A673 (cell line): ENCODE data around the gene MED15. TPM values are rescaled to one million over a fixed set of nuclear protein-coding genes. Genes with fewer than 3 reads are reported as not detected.

ENCODE experiments used
- BruUV-seq: library from RNA; stranded (reverse); fragments of 400-500 nt; replicated peaks from 2 replicates; lab custom pipeline; 2021; lab: Mats Ljungman, UMichigan
- CTCF ChIA-PET: fragments of 300-600 bp; sonication (Branson Sonifier 250); formaldehyde crosslinking; loops from one replicate; lab custom pipeline; 2022; ENCODE audit warnings: antibody characterized with exemption; lab: Charles Lee
- POLR2A ChIA-PET: fragments of 300-600 bp; sonication (Branson Sonifier 250); formaldehyde crosslinking; loops from one replicate; lab custom pipeline; 2022; ENCODE audit warnings: antibody characterized with exemption; ENCODE audit not compliant: low non-redundant PET; lab: Charles Lee
- DNase-seq: peaks from one replicate; pipeline ENCODE4 v3.0.0-alpha.2; 2015; ENCODE audit warnings: low spot score
- H3K27ac ChIP-seq: fragments of 200-600 bp; sonication (generic); 2 replicates; pipeline ENCODE4 v1.5.1; 2016; ENCODE audit warnings: mixed run types, low read depth, mild to moderate bottlenecking, mixed read lengths, antibody characterized with exemption, low read length; ENCODE audit not compliant: poor library complexity, severe bottlenecking
- H3K27me3 ChIP-seq: fragments of 200-600 bp; sonication (generic); replicated peaks from 2 replicates; pipeline ENCODE4 v1.6.1; 2017; ENCODE audit warnings: mixed run types, low read depth, mild to moderate bottlenecking, mixed read lengths, antibody characterized with exemption, low read length; ENCODE audit not compliant: insufficient read depth, poor library complexity
- H3K36me3 ChIP-seq: fragments of 200-600 bp; sonication (generic); 2 replicates; pipeline ENCODE4 v1.6.1; 2016; ENCODE audit warnings: mixed run types, mild to moderate bottlenecking, mixed read lengths, antibody characterized with exemption, low read length; ENCODE audit not compliant: insufficient read depth, poor library complexity, severe bottlenecking
- H3K4me1 ChIP-seq: fragments of 200-600 bp; sonication (generic); 2 replicates; pipeline ENCODE4 v1.6.1; 2017; ENCODE audit warnings: mixed run types, mild to moderate bottlenecking, mixed read lengths, antibody characterized with exemption, low read length; ENCODE audit not compliant: insufficient read depth, poor library complexity, severe bottlenecking
- H3K4me3 ChIP-seq: fragments of 200-600 bp; sonication (generic); 2 replicates; pipeline ENCODE4 v1.5.1; 2016; ENCODE audit warnings: low read depth, mixed run types, mild to moderate bottlenecking, mixed read lengths, low read length; ENCODE audit not compliant: poor library complexity, severe bottlenecking
- H3K9me3 ChIP-seq: fragments of 200-600 bp; sonication (generic); 2 replicates; pipeline ENCODE4 v1.6.1; 2016; ENCODE audit warnings: mixed run types, low read depth, mild to moderate bottlenecking, mixed read lengths, antibody characterized with exemption, low read length; ENCODE audit not compliant: poor library complexity, severe bottlenecking
- EZH2 ChIP-seq: fragments of 200-600 bp; sonication (generic); IDR thresholded peaks from 2 replicates; pipeline ENCODE4 v1.6.1; 2017; ENCODE audit warnings: borderline replicate concordance, low read depth, mild to moderate bottlenecking, mixed read lengths, antibody characterized with exemption, low read length; ENCODE audit not compliant: poor library complexity, severe bottlenecking
- intact Hi-C: fragments of 100-400 bp; cut with micrococcal nuclease; formaldehyde crosslinking; loops from one replicate; pipeline ENCODE4 v1.10.0; 2022; ENCODE audit not compliant: unreplicated experiment
- total RNA-seq: library from RNA; stranded (reverse); gene quantifications from 2 replicates; pipeline ENCODE4 v1.2.3, GENCODE V29; 2021
- TF ChIP-seq, protein P1 (sequence below): fragments of 300-800, 200-600 bp; sonication (generic); conservative IDR thresholded peaks from 2 replicates; pipeline ENCODE4 v1.5.1; 2017; ENCODE audit warnings: low read depth, mild to moderate bottlenecking, antibody characterized with exemption, low read length, moderate library complexity, mixed read lengths

Gene MED15
- total RNA-seq, 1 experiment from 2014 or later = 96.2 TPM

GRCh38 chr22:20572132-20572802 is 64.9 kb downstream of the MED15 start:
- CTCF ChIA-PET = interaction anchor here (1.2 kb wide), 1 partner anchor 154 kb away, joined by 10 read pairs; no protein-coding TSS in a partner anchor
- TF ChIP-seq, protein P1, sequence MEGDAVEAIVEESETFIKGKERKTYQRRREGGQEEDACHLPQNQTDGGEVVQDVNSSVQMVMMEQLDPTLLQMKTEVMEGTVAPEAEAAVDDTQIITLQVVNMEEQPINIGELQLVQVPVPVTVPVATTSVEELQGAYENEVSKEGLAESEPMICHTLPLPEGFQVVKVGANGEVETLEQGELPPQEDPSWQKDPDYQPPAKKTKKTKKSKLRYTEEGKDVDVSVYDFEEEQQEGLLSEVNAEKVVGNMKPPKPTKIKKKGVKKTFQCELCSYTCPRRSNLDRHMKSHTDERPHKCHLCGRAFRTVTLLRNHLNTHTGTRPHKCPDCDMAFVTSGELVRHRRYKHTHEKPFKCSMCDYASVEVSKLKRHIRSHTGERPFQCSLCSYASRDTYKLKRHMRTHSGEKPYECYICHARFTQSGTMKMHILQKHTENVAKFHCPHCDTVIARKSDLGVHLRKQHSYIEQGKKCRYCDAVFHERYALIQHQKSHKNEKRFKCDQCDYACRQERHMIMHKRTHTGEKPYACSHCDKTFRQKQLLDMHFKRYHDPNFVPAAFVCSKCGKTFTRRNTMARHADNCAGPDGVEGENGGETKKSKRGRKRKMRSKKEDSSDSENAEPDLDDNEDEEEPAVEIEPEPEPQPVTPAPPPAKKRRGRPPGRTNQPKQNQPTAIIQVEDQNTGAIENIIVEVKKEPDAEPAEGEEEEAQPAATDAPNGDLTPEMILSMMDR = no peak
- TF ChIP-seq EZH2 = no peak
- BruUV-seq = no TSS peak
- no peaks in the 10 kb centered on the region for H3K9me3 ChIP-seq
- peaks cover 72% of the 10 kb centered on the region for H3K36me3 ChIP-seq
- H3K27me3 ChIP-seq = no peaks in the 10 kb centered on the region
- H3K4me1 ChIP-seq = no peaks in the 10 kb centered on the region
- intact Hi-C loops = no loop called here
- H3K27ac ChIP-seq = no peak overlapping the region
- no peak overlapping the region for H3K4me3 ChIP-seq
- POLR2A ChIA-PET = no interaction called here
- no peak for DNase-seq

GRCh38 chr22:20573176-20573832 is 65.9 kb downstream of the MED15 start:
- no TSS peak for BruUV-seq
- POLR2A ChIA-PET = interaction anchor here (0.6 kb wide), 1 partner anchor 155 kb away, joined by 3 read pairs; no protein-coding TSS in a partner anchor
- DNase-seq = no peak
- Histone ChIP-seq H3K36me3 (peaks cover 64% of the 10 kb centered on the region), H3K27ac (no peak overlapping the region), H3K9me3 (no peaks in the 10 kb centered on the region), H3K27me3 (no peaks in the 10 kb centered on the region), H3K4me3 (no peak overlapping the region), H3K4me1 (no peaks in the 10 kb centered on the region)
- intact Hi-C loops = no loop called here
- TF ChIP-seq, protein P1 = no peak
- no peak for TF ChIP-seq EZH2
- CTCF ChIA-PET = no interaction called here

GRCh38 chr22:20573833-20574615 is 66.6 kb downstream of the MED15 start:
- intact Hi-C loops = no loop called here
- Histone ChIP-seq H3K4me1 (no peaks in the 10 kb centered on the region), H3K4me3 (no peak overlapping the region), H3K27me3 (no peaks in the 10 kb centered on the region), H3K27ac (no peak overlapping the region), H3K36me3 (peaks cover 68% of the 10 kb centered on the region), H3K9me3 (no peaks in the 10 kb centered on the region)
- ChIA-PET CTCF (interaction anchor here (0.6 kb wide), 1 partner anchor 10 kb away, joined by 3 read pairs; no protein-coding TSS in a partner anchor), POLR2A (no interaction called here)
- no TSS peak for BruUV-seq
- no peak for DNase-seq
- TF ChIP-seq, protein P1 = no peak
- TF ChIP-seq EZH2 = no peak
